Neural cell (in vitro differentiated cells): ENCODE measurements around the gene PIK3CA. TPM values are rescaled to one million over a fixed set of nuclear protein-coding genes. Genes with fewer than 3 reads are reported as not detected.

Experiments
- H2AFZ ChIP-seq: fragments of 200-600, 300-800 bp; sonication (generic), shearing (Covaris generic); 2 replicates; pipeline ENCODE4 v1.6.0; 2014; ENCODE audit warnings: low read depth, mild to moderate bottlenecking, antibody characterized with exemption, low read length, moderate library complexity
- H3F3A ChIP-seq: fragments of 200-600 bp; shearing (Covaris generic); 2 replicates; pipeline ENCODE4 v1.6.1; 2016; ENCODE audit warnings: mild to moderate bottlenecking, moderate library complexity, mixed read lengths, antibody characterized with exemption, low read length; ENCODE audit not compliant: insufficient read depth, poor library complexity, severe bottlenecking
- H3K27ac ChIP-seq: fragments of 200-600, 300-800 bp; sonication (generic), shearing (Covaris generic); 2 replicates; pipeline ENCODE4 v1.5.1; 2014; ENCODE audit warnings: mild to moderate bottlenecking, low read length, moderate library complexity
- H3K27me3 ChIP-seq: fragments of 300-800, 200-600 bp; sonication (generic), shearing (Covaris generic); 2 replicates; pipeline ENCODE4 v1.6.0; 2014; ENCODE audit warnings: mild to moderate bottlenecking, low read depth, low read length, moderate library complexity; ENCODE audit not compliant: insufficient read depth
- H3K36me3 ChIP-seq: fragments of 300-800, 200-600 bp; sonication (generic), shearing (Covaris generic); 2 replicates; pipeline ENCODE4 v1.5.1; 2014; ENCODE audit warnings: mild to moderate bottlenecking, antibody characterized with exemption, low read length, moderate library complexity; ENCODE audit not compliant: insufficient read depth
- H3K4me2 ChIP-seq: fragments of 300-800, 200-600 bp; sonication (generic), shearing (Covaris generic); 2 replicates; pipeline ENCODE4 v1.6.0; 2014; ENCODE audit warnings: mild to moderate bottlenecking, low read length
- H3K4me3 ChIP-seq: fragments of 300-800, 200-600 bp; sonication (generic), shearing (Covaris generic); 2 replicates; pipeline ENCODE4 v1.5.1; 2014; ENCODE audit warnings: mild to moderate bottlenecking, low read length, moderate library complexity
- H3K79me2 ChIP-seq: fragments of 200-600 bp; shearing (Covaris generic); replicated peaks from 2 replicates; pipeline ENCODE4 v1.6.0; 2014; ENCODE audit warnings: mild to moderate bottlenecking, low read length, moderate library complexity; ENCODE audit not compliant: insufficient read depth
- H3K9ac ChIP-seq: fragments of 300-800, 200-600 bp; sonication (generic), shearing (Covaris generic); 2 replicates; pipeline ENCODE4 v1.6.1; 2016; ENCODE audit warnings: mild to moderate bottlenecking, low read length, mixed read lengths
- H3K9me2 ChIP-seq: fragments of 200-600 bp; shearing (Covaris generic); 2 replicates; pipeline ENCODE4 v1.6.1; 2016; ENCODE audit warnings: mild to moderate bottlenecking, low read length, mixed read lengths; ENCODE audit not compliant: insufficient read depth
- H3K9me3 ChIP-seq: fragments of 200-600, 300-800 bp; sonication (generic), shearing (Covaris generic); 2 replicates; pipeline ENCODE4 v1.6.1; 2016; ENCODE audit warnings: mild to moderate bottlenecking, mixed run types, low read length, moderate library complexity, mixed read lengths
- H4K20me1 ChIP-seq: fragments of 200-600 bp; shearing (Covaris generic); 2 replicates; pipeline ENCODE4 v1.6.1; 2016; ENCODE audit warnings: mild to moderate bottlenecking, mixed run types; ENCODE audit not compliant: insufficient read depth
- CTCF ChIP-seq: fragments of 450-650 bp; IDR thresholded peaks from 2 replicates; pipeline ENCODE4 v1.5.1; 2014; ENCODE audit warnings: antibody characterized with exemption, mild to moderate bottlenecking, moderate library complexity; ENCODE audit not compliant: poor library complexity, severe bottlenecking
- EP300 ChIP-seq: fragments of 450-650 bp; conservative IDR thresholded peaks from 2 replicates; pipeline ENCODE4 v1.6.1; 2014; ENCODE audit warnings: antibody characterized with exemption, mild to moderate bottlenecking, moderate library complexity; ENCODE audit not compliant: poor library complexity, severe bottlenecking
- EZH2 ChIP-seq: fragments of 200-600, 300-800 bp; shearing (Covaris generic), sonication (generic); IDR thresholded peaks from 2 replicates; pipeline ENCODE4 v1.6.1; 2014; ENCODE audit warnings: antibody characterized with exemption, low read length, borderline replicate concordance, mild to moderate bottlenecking; ENCODE audit not compliant: insufficient read depth, poor library complexity, severe bottlenecking
- MXI1 ChIP-seq: fragments of 450-650 bp; conservative IDR thresholded peaks from 2 replicates; pipeline ENCODE4 v1.6.1; 2014; ENCODE audit warnings: antibody characterized with exemption, mild to moderate bottlenecking; ENCODE audit not compliant: poor library complexity, severe bottlenecking
- POLR2AphosphoS5 ChIP-seq: IDR thresholded peaks from 2 replicates; pipeline ENCODE4 v1.6.1; 2012
- RAD21 ChIP-seq: fragments of 450-650 bp; conservative IDR thresholded peaks from 2 replicates; pipeline ENCODE4 v1.6.1; 2014; ENCODE audit warnings: antibody characterized with exemption, mild to moderate bottlenecking, moderate library complexity
- REST ChIP-seq: IDR thresholded peaks from 2 replicates; pipeline ENCODE4 v1.6.1; 2012; ENCODE audit warnings: borderline replicate concordance
- SMC3 ChIP-seq: fragments of 450-650 bp; conservative IDR thresholded peaks from 2 replicates; pipeline ENCODE4 v1.6.1; 2014; ENCODE audit warnings: antibody characterized with exemption, mild to moderate bottlenecking, moderate library complexity; ENCODE audit not compliant: poor library complexity
- TAF1 ChIP-seq: IDR thresholded peaks from 2 replicates; pipeline ENCODE4 v1.6.1; 2012; ENCODE audit warnings: low read depth
- polyA plus RNA-seq: library from polyadenylated mRNA; depleted of rRNA; stranded (reverse); fragments of >200 nt; gene quantifications from 2 replicates; pipeline ENCODE4 v1.2.3, GENCODE V29; 2014

Gene PIK3CA
- polyA plus RNA-seq, 1 donor from 2014 or later = 15.2 TPM

DNA sequence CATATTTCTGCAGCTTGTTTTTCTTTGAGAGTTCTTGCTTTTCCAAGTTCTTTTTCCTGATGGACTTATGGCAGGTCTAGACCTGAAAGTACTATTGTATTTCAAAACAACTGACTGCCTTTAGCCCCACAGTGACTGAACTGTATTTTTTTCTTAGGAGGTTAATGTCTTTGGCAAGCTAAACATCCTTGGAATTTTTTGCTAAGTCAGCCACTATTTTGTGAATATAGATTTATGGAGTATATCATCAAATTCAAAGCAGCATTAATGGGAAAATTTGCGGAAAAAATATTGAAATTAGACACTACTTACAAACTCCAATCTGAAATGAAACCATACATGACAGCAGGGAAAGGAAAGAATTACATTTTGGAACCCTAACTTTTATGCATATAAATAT is 8.6 kb downstream of the PIK3CA start:
- Histone ChIP-seq H3K9me2 (no peaks in the 10 kb centered on the region), H3K79me2 (peaks cover 80% of the 10 kb centered on the region), H3K9ac (no peak overlapping the region), H3K36me3 (no peaks in the 10 kb centered on the region), H3K9me3 (no peaks in the 10 kb centered on the region), H4K20me1 (no peaks in the 10 kb centered on the region), H3K27me3 (no peaks in the 10 kb centered on the region), H3F3A (peaks cover 4% of the 10 kb centered on the region), H3K4me2 (no peak overlapping the region), H3K27ac (no peak overlapping the region), H3K4me3 (no peak overlapping the region), H2AFZ (no peak overlapping the region)
- no peak for TF ChIP-seq TAF1
- TF ChIP-seq CTCF = no peak
- no peak for TF ChIP-seq EZH2
- TF ChIP-seq EP300 = no peak
- TF ChIP-seq RAD21 = no peak
- no peak for TF ChIP-seq MXI1
- TF ChIP-seq POLR2AphosphoS5 = no peak
- TF ChIP-seq SMC3 = no peak
- TF ChIP-seq REST = no peak

- Histone ChIP-seq H3K79me2 (peaks cover 73% of the 10 kb centered on the region), H3K27me3 (no peaks in the 10 kb centered on the region), H3K4me2 (no peak overlapping the region), H2AFZ (no peak overlapping the region), H3K36me3 (no peaks in the 10 kb centered on the region), H4K20me1 (no peaks in the 10 kb centered on the region), H3K9me2 (no peaks in the 10 kb centered on the region), H3K27ac (no peak overlapping the region), H3K9ac (no peak overlapping the region), H3K4me3 (no peak overlapping the region), H3K9me3 (no peaks in the 10 kb centered on the region), H3F3A (peaks cover 4% of the 10 kb centered on the region)
- TF ChIP-seq MXI1 (no peak), SMC3 (no peak), EP300 (no peak), TAF1 (no peak), CTCF (no peak), EZH2 (no peak), REST (no peak), RAD21 (no peak)
Observed at GRCh38 chr3:179158336-179159039, 10.3 kb downstream of the PIK3CA start.
